Erythroblast (primary cell): ENCODE results near the gene BABAM2.
"Not testable (repeated sequence)": the region's sequence is repeated elsewhere in the genome, so short reads cannot be mapped to it uniquely, and the experiment has no call there.

Source experiments
- DNase-seq, 2 experiments: peaks; one replicate each; lab custom pipeline; 2025; lab: John Stamatoyannopoulos, UW
- GATA1 ChIP-seq: IDR thresholded peaks from 2 replicates; pipeline ENCODE4 v1.6.1; 2011; ENCODE audit warnings: low read depth, mild to moderate bottlenecking, control low read depth, low read length, moderate library complexity
- POLR2A ChIP-seq: IDR thresholded peaks from 2 replicates; pipeline ENCODE4 v1.6.1; 2011; ENCODE audit warnings: mild to moderate bottlenecking, low read length

BABAM2 gene

DNA sequence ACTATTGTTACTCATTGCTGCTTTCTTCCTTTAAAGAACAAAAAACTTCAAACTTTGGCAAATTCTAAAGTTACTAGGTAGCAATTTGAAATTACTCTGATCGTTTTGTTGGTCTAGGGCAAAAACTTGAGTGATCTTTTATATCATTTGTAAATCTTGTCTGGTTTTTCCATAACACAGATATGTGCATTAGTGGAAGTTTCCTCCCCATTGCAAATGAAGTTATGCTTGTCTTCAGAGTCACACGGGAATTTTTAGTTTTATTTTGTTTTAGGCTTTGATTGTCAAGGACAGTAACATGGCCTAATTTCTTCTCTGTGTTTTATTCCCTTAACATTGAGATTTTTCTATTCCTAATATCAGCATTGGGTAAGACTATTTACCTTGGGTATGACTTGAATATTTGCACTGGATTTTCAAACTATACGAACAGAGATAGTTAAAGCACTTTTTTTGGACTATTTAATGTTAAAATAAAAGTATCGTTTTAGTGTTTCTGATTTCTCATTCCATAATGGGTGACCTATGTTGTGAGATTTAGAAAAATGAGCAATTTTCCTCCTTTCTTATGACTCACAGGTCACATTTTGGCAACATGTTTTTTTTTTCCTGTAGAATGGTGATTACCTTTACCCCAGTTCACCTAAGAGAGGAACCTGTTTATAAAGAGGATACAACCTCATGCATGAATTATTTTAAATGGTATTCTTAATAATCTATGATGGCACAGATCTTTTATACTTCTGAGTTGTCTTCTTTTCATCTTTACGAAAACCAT, 65.0 kb downstream of the BABAM2 start:
- TF ChIP-seq POLR2A: no peak
- TF ChIP-seq GATA1: no peak
- DNase-seq: no peak

DNA sequence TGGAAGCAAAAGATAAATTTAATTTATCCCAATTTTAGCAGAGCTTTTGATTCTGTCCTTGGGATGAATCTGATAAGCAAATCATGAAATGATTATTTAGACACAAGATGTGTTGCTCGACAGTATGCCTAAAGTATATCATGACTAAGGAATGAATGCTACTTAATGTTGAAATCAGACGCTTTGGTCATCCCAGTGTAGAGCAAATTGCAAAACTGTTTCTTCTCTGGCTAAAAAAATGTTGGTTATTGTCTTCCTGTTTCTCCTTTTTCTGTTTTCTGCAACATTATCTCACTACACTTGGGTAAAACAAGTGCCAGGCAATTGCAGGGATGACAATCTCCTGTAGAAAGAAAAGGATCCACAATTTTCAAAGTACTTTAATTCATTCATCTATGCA, 66.4 kb downstream of the BABAM2 start:
- DNase-seq: no peak

DNA sequence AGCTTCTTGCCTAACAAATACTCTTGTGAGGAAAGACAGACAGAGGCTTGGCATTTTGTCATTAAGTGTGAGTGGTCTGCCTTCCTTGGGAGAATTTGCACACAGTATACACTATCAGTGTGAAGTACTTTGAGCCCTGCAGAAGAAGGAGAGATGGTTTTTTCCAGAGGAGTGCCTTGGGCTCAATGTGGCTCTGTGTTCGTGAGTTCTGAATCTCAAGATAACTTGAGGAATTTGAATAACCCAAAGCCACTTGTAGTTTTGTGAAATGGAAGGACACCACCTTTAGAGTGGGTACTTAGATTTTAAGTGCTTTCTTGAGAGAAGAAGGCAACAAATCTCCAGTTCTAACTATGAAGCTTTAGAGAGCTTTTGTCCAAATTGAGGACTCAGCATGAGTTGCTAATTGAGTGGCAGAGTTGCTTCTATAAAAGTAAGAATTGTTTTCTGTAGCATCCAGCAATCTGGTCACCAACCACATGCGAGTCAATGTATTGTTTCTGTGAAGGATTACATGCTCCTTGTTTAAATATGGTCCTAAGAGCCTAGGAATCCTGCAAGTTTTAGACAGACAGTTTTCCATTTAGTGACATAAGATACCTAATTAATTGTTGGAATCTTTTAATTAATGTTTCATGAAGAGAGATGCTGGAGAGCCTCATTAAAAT, 68.3 kb downstream of the BABAM2 start:
- TF ChIP-seq GATA1 (no peak), POLR2A (no peak)
- DNase-seq: no peak

More for the DNA sequence above, 66.4 kb downstream of the BABAM2 start:
- TF ChIP-seq GATA1 (no peak), POLR2A (no peak)

DNA sequence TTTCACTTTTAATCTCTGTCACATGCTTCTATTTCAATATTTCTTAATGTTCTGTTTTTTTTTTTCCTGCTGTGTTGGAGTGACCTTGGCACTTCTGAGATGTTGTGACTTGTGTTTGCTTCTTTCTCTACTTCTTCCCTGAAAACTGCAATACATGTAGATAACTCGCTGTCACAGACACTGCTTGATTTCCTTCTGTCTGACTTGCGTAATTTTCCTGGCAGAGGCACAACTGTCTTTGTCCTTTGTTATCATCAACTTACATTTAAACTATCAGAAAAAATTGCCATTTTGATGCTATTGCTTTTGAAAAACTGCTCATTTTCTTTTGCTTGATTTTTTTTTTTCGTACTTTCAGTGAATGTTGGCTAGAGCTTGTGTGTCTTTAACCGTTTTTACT, 69.0 kb downstream of the BABAM2 start:
- DNase-seq: peak; percentile 51 to 68
- no peak for TF ChIP-seq GATA1

DNA sequence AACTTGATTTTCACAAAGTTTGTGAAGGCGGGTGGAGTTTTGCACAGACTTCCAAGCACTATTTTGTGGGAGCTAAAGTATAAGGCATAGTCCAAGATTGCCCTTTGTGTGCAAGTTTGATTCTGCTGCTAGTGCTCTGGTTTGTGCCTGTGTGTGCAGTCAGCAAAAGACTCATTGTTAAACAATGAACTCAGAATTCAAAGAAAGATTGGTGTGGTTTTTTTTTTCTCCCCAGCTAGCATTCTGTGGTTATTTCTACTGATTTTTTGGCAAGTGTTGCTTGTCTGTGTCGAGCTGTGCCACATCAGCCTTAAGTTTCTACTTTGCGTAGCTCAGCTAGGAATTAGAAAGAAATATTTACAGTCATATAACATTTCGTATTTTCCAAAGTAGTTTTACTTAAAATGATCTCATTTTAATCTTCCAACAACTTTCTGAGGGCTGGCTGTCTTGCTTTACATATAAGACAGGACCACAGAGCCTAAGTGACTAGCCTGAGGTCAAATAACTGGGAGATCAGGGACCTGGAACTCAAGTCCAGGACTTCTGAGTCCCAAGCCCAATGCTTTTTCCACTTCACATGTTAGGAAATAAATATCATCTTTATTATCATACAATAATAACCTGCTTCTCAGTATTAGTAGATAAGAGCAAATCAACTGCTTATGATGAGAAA, 69.8 kb downstream of the BABAM2 start:
- no peak for DNase-seq
- TF ChIP-seq GATA1: no peak
- TF ChIP-seq POLR2A: no peak

DNA sequence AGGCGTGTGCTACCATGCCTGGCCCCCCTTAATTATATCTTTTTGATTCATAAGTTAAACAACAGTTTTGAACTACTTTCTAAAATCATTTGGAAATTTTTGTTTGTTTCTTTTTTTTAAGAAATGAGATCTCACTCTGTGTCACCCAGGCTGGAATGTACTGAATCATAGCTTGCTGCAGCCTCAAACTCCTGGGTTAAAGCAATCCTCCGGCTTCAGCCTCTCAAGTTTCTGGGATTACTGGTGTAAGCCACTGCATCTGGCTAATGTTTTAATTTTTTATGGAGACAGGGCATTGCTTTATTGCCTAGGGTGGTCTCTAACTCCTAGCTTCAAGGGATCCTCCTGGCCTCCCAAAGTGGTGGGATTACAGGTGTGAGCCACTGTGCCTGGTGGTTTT, 71.5 kb downstream of the BABAM2 start:
- no peak for DNase-seq
- TF ChIP-seq POLR2A (no peak), GATA1 (no peak)

DNA sequence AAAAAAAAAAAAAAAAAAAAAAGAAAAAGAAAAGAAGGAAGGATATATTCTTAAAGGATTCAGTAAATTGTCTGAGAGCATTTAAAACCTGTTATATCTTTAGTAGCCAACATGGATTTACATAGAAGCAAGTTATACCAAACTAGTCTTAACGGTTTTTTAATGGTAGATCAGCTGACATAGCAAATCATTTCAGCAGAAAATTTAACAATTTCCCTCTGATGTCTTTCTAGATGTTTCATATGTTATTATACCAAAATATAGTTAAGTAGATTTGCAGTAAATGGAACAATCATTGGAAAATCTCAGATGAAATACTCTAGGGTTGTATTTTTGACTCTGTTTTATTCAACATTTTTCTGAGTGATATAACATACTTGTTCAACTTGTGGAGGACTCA, 72.9 kb downstream of the BABAM2 start:
- no peak for DNase-seq
- TF ChIP-seq POLR2A (no peak), GATA1 (no peak)

DNA sequence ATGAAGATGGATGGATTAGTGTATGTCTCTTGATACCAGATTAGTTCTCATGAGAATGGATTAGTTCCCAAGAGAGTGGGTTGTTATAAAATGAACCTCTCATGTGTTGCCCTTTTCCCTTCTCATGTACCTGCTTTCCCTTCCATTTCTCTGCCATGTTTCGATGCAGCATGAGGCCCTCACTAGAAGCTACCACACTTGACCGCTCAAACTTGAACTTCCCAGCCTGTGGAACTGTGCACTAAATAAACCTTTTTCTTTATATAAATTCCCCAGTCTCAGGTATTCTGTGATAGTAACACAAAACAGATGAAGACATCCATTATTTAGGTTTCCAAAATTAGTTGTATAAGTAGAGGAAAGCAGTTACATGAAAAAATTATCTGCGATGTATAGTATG, 73.5 kb downstream of the BABAM2 start:
- TF ChIP-seq GATA1 (no peak), POLR2A (no peak)
- DNase-seq: no peak

DNA sequence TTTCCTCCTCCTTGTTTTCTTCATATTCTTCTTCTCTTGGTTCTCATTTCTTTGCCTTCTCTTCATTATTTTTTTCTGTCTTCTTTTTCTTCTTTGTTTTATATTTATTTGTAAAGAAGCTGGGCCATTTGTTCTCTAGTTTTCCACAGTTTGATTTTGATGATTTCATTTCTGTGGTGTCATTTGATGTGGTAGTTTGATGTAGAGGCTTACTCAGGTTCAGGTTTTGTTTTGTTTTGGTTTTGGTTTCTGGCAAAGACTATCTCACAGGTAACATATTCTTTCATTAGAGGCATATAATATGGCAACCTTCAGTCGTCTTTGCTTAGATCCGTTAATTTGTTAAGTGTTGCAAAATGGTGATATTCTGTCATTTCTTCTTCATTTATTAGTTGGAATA, 75.3 kb downstream of the BABAM2 start:
- DNase-seq: no peak
- TF ChIP-seq GATA1 (no peak), POLR2A (no peak)

DNA sequence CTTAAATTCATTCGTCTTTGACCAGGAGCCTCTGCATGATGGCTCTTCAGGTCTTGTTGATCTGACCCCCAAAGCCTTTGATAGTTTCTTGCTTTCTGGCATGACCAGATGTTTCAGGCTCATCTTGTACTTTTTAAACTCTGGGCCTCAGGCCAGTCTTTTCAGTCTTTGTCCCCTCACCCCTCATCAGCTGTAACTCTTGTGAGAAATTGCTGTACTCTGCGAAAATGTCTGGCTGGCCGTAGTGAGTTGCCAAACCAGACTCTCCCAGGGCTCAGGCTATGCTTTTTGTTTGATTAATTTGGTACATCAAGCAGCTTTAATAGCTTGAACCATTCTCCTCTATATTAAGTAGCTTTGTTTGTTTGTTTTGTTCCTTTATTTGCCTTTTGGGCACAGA, 75.9 kb downstream of the BABAM2 start:
- TF ChIP-seq GATA1: no peak
- no peak for TF ChIP-seq POLR2A
- no peak for DNase-seq

DNA sequence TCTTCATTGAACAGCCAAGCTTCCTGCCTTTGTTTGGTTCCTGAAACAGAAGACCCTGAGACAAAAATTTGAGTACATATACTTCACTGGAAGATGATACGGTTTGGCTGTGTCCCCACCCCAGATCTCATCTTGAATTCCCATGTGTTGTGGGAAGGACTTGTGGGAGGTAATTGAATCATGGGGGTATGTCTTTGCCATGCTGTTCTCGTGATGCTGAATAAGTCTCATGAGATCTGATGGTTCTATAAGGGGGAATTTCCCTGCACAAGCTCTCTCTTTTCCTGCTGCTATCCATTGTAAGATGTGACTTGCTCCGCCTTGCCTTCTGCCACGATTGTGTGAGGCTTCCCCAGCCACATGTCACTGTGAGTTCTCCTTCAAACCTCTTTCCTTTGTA, 76.5 kb downstream of the BABAM2 start:
- TF ChIP-seq POLR2A (no peak), GATA1 (no peak)
- no peak for DNase-seq

DNA sequence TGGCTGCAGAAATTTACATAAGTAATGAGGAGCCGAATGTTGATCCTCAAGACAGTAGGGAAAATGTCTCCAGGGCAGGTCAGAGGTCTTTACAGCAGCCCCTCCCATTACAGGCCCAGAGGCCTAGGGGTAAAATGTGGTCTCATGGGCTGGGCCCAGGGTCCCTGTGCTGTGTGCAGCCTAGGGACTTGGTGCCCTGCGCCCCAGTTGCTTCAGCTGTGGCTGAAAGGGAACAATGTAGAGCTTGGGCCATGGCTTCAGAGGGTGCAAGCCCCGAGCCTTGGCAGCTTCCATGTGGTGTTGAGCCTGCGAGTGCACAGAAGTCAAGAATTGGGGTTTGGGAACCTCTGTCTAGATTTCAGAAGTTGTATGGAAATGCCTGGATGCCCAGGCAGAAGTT, 77.5 kb downstream of the BABAM2 start:
- not testable (repeated sequence) for DNase-seq

DNA sequence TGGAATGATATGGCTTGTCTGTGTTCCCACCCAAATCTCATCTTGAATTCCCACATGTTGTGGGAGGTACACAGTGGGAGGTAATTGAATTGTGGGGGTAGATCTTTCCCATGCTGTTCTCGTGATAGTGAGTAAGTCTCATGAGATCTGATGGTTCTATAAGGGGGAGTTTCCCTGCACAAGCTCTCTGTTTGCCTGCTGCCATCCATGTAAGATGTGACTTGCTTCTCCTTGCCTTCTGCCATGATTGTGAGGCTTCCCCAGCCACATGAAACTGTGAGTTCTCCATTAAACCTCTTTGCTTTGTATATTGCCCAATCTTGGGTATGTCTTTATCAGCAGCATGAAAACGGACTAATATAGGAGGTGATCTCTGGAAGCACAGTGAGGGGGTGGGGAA, 78.4 kb downstream of the BABAM2 start:
- DNase-seq: not testable (repeated sequence)

DNA sequence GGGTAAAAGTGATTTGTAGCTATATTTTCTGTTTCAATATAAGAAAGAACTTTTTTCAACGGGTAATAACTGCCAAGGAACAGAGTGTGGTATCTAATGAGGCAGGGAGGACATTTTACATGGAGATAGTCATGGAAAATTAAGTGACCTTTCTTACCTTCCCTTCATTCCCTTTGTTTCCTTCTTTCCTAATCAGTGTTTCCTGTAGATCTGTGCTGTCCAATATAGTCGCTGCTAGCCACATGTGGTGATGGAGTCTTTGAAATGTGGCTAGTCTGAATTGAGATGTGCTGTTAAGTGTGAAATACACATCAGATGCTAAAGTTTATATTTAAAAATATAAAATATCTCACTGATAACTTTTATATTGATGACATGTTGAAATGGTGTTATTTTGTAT, 81.8 kb downstream of the BABAM2 start:
- no peak for TF ChIP-seq GATA1
- TF ChIP-seq POLR2A: no peak

More for the DNA sequence above, 81.8 kb downstream of the BABAM2 start:
- DNase-seq: no peak
